ENCODE data around the gene CACNA1A.
A peak's percentile ranks its signal among the peaks of the same experiment; 100 is the strongest.
"Not testable (repeated sequence)": the region's sequence is repeated elsewhere in the genome, so short reads cannot be mapped to it uniquely, and the experiment has no call there.

The CACNA1A gene

GRCh38 chr19:13427273-13428051, 78.8 kb downstream of the CACNA1A start:
- no peak for DNase-seq (ENCODE audit: low spot score)

GRCh38 chr19:13425875-13426274, 80.4 kb downstream of the CACNA1A start:
- not testable (repeated sequence) for DNase-seq (ENCODE audit: low spot score)

GRCh38 chr19:13425151-13425550, 81.1 kb downstream of the CACNA1A start:
- no peak for DNase-seq (ENCODE audit: low spot score)

- no peak for DNase-seq (ENCODE audit: low spot score)
These were observed 85.5 kb downstream of the CACNA1A start for GRCh38 chr19:13420780-13421179.

- no peak for DNase-seq (ENCODE audit: low spot score)
These were observed 89.2 kb downstream of the CACNA1A start for GRCh38 chr19:13417054-13417453.

GRCh38 chr19:13411899-13412298, 94.4 kb downstream of the CACNA1A start:
- no peak for DNase-seq (ENCODE audit: low spot score)

- no peak for DNase-seq (ENCODE audit: low spot score)
These were observed 95.3 kb downstream of the CACNA1A start for GRCh38 chr19:13410946-13411345.

- peak; percentile 55 for DNase-seq (ENCODE audit: low spot score)
These were observed 97.3 kb downstream of the CACNA1A start for GRCh38 chr19:13408889-13409518.

GRCh38 chr19:13404236-13404635, 102.0 kb downstream of the CACNA1A start:
- DNase-seq (ENCODE audit: low spot score), result no peak

- DNase-seq (ENCODE audit: low spot score), result no peak
These were observed 104.9 kb downstream of the CACNA1A start for GRCh38 chr19:13401388-13401787.

- DNase-seq (ENCODE audit: low spot score), result no peak
These were observed 106.0 kb downstream of the CACNA1A start for GRCh38 chr19:13400296-13400695.

GRCh38 chr19:13399746-13400145, 106.5 kb downstream of the CACNA1A start:
- no peak for DNase-seq (ENCODE audit: low spot score)

GRCh38 chr19:13398780-13399726, 107.2 kb downstream of the CACNA1A start:
- no peak for DNase-seq (ENCODE audit: low spot score)

GRCh38 chr19:13398182-13398581, 108.1 kb downstream of the CACNA1A start:
- no peak for DNase-seq (ENCODE audit: low spot score)

GRCh38 chr19:13396250-13397080, 109.8 kb downstream of the CACNA1A start:
- peak; percentile 78 for DNase-seq (ENCODE audit: low spot score)

GRCh38 chr19:13382633-13382938, 123.7 kb downstream of the CACNA1A start:
- DNase-seq (ENCODE audit: low spot score), result no peak

- DNase-seq (ENCODE audit: low spot score), result no peak
These were observed 124.2 kb downstream of the CACNA1A start for GRCh38 chr19:13381827-13382632.

GRCh38 chr19:13376537-13376936, 129.7 kb downstream of the CACNA1A start:
- no peak for DNase-seq (ENCODE audit: low spot score)

- DNase-seq (ENCODE audit: low spot score), result no peak
These were observed 132.7 kb downstream of the CACNA1A start for GRCh38 chr19:13373599-13373998.

GRCh38 chr19:13370948-13371347, 135.3 kb downstream of the CACNA1A start:
- DNase-seq (ENCODE audit: low spot score), result no peak

Measured in ecto neural progenitor cell (in vitro differentiated cells).